Smooth muscle cell (in vitro differentiated cells): Measurements from ENCODE around the gene C2CD4C. TPM values are rescaled to one million over a fixed set of nuclear protein-coding genes. Genes with fewer than 3 reads are reported as not detected.
"Not testable (repeated sequence)": the region's sequence is repeated elsewhere in the genome, so short reads cannot be mapped to it uniquely, and the experiment has no call there.

Experiments
- DNase-seq: peaks from one replicate; lab custom pipeline; 2025; ENCODE audit not compliant: unreplicated experiment; lab: John Stamatoyannopoulos, UW
- H2AFZ ChIP-seq: fragments of 200-600 bp; sonication (generic); 2 replicates; pipeline ENCODE4 v1.6.0; 2016; ENCODE audit warnings: antibody characterized with exemption, low read depth, mild to moderate bottlenecking
- H3F3A ChIP-seq: fragments of 200-600 bp; sonication (generic); 2 replicates; pipeline ENCODE4 v1.6.0; 2017; ENCODE audit warnings: antibody characterized with exemption, low read depth
- H3K27ac ChIP-seq: fragments of 200-600 bp; sonication (generic); 2 replicates; pipeline ENCODE4 v1.5.1; 2016; ENCODE audit warnings: low read depth, mild to moderate bottlenecking
- H3K27me3 ChIP-seq: fragments of 200-600 bp; sonication (generic); 2 replicates; pipeline ENCODE4 v1.6.1; 2016; ENCODE audit warnings: low read depth, mild to moderate bottlenecking
- H3K36me3 ChIP-seq: fragments of 200-600 bp; sonication (generic); 2 replicates; pipeline ENCODE4 v1.5.1; 2016; ENCODE audit warnings: low read depth
- H3K4me1 ChIP-seq: fragments of 200-600 bp; sonication (generic); 2 replicates; pipeline ENCODE4 v1.5.1; 2016; ENCODE audit warnings: low read depth
- H3K4me2 ChIP-seq: fragments of 200-600 bp; sonication (generic); 2 replicates; pipeline ENCODE4 v1.6.0; 2016; ENCODE audit warnings: mild to moderate bottlenecking
- H3K4me3 ChIP-seq: fragments of 200-600 bp; sonication (generic); 2 replicates; pipeline ENCODE4 v1.5.1; 2016; ENCODE audit warnings: mild to moderate bottlenecking
- H3K79me2 ChIP-seq: fragments of 200-600 bp; sonication (generic); 2 replicates; pipeline ENCODE4 v1.6.0; 2016; ENCODE audit warnings: low read depth, mild to moderate bottlenecking
- H3K9ac ChIP-seq: fragments of 200-600 bp; sonication (generic); 2 replicates; pipeline ENCODE4 v1.6.0; 2016; ENCODE audit warnings: low read depth
- H3K9me3 ChIP-seq: fragments of 200-600 bp; sonication (generic); replicated peaks from 2 replicates; pipeline ENCODE4 v1.5.1; 2016; ENCODE audit warnings: low read depth
- H4K20me1 ChIP-seq: fragments of 200-600 bp; sonication (generic); 2 replicates; pipeline ENCODE4 v1.6.0; 2016; ENCODE audit warnings: low read depth
- WGBS: methylation state at CpG from one replicate; pipeline ENCODE4 v1.1.7; 2016; ENCODE audit warnings: low lambda C conversion rate; 5-methylcytosine and 5-hydroxymethylcytosine counted together
- polyA plus RNA-seq: library from polyadenylated mRNA; unstranded; fragments of >200 nt; fragmentation: Nextera tagmentation; extraction: Ambion mirVana; gene quantifications from 2 replicates; pipeline ENCODE4 v1.2.1, GENCODE V29; 2016
- total RNA-seq: library from RNA; depleted of rRNA; stranded (reverse); fragments of >200 nt; gene quantifications from 2 replicates; pipeline ENCODE4 v1.2.3, GENCODE V29; 2014
- TF ChIP-seq, protein P1 (sequence below): fragments of 200-600 bp; sonication (generic); IDR thresholded peaks from 2 replicates; pipeline ENCODE4 v1.5.1; 2017; ENCODE audit warnings: borderline replicate concordance, mild to moderate bottlenecking, antibody characterized with exemption; ENCODE audit not compliant: insufficient read depth, poor library complexity, severe bottlenecking

Gene C2CD4C
- total and polyA plus RNA-seq, 2 experiments from 2014 or later, result 0.63 to 3.7 TPM

DNA sequence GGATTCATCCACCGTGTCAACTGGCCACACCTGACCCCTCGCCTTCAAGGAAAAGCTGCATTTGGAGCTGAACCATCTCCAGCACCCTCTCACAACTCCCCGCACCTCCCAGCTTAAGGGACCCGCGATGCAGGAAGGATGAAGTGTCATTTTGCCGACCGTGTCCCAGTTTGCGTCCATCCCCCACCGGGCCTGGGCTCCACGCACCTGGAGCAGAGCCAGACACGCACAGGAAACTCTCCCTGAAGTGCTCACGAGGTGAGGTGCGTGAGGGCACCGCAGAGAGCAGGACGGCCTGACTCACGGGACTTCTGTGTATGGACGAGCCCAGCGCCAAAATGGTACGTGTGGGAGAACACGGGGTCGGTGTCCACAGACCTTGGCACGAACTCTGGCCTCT, 44.7 kb upstream of the C2CD4C start:
- H4K20me1 ChIP-seq, result peaks cover 13% of the 10 kb centered on the region
- no peak for DNase-seq
- no peak overlapping the region for H3K4me2 ChIP-seq
- H3K27ac ChIP-seq, result no peak overlapping the region
- TF ChIP-seq, protein P1, sequence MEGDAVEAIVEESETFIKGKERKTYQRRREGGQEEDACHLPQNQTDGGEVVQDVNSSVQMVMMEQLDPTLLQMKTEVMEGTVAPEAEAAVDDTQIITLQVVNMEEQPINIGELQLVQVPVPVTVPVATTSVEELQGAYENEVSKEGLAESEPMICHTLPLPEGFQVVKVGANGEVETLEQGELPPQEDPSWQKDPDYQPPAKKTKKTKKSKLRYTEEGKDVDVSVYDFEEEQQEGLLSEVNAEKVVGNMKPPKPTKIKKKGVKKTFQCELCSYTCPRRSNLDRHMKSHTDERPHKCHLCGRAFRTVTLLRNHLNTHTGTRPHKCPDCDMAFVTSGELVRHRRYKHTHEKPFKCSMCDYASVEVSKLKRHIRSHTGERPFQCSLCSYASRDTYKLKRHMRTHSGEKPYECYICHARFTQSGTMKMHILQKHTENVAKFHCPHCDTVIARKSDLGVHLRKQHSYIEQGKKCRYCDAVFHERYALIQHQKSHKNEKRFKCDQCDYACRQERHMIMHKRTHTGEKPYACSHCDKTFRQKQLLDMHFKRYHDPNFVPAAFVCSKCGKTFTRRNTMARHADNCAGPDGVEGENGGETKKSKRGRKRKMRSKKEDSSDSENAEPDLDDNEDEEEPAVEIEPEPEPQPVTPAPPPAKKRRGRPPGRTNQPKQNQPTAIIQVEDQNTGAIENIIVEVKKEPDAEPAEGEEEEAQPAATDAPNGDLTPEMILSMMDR, result no peak
- peaks cover 7% of the 10 kb centered on the region for H3K79me2 ChIP-seq
- no peak overlapping the region for H3K4me3 ChIP-seq
- H3K9ac ChIP-seq, result no peak overlapping the region
- H3K9me3 ChIP-seq, result no peaks in the 10 kb centered on the region
- H3K27me3 ChIP-seq, result no peaks in the 10 kb centered on the region
- H2AFZ ChIP-seq, result no peak overlapping the region
- 97% methylated on average over 22 of the region's 22 CpGs for WGBS
- no peaks in the 10 kb centered on the region for H3K4me1 ChIP-seq
- H3F3A ChIP-seq, result peaks cover 7% of the 10 kb centered on the region
- no peaks in the 10 kb centered on the region for H3K36me3 ChIP-seq

DNA sequence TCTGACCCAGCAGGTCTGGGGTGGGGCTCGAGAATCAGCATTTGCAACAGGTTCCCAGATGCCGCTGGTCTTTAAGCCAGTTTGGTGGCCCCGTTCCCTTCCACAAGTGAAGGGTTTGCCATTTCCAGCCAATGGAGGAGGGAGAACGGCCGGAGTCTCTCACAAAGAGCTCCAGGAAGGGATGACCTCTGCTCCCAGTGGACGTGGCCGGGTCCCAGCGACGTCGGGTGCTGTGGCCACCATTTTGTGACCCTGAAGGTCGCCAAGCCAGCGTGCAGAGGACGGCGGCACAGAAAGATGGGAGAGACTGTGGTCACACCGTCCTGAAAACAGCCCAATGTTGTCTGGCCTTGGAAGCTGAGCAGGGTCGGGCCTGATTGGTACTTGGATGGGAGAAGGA, 43.9 kb upstream of the C2CD4C start:
- no peak for DNase-seq
- WGBS, result 97% methylated on average over 16 of the region's 16 CpGs
- Histone ChIP-seq H3K4me1 (no peaks in the 10 kb centered on the region), H3K79me2 (peaks cover 7% of the 10 kb centered on the region), H3F3A (peaks cover 7% of the 10 kb centered on the region), H3K4me2 (no peak overlapping the region), H3K4me3 (no peak overlapping the region), H3K27me3 (no peaks in the 10 kb centered on the region), H4K20me1 (peaks cover 13% of the 10 kb centered on the region), H3K27ac (no peak overlapping the region), H3K9me3 (no peaks in the 10 kb centered on the region), H3K36me3 (no peaks in the 10 kb centered on the region), H2AFZ (no peak overlapping the region), H3K9ac (no peak overlapping the region)
- TF ChIP-seq, protein P1, result no peak

DNA sequence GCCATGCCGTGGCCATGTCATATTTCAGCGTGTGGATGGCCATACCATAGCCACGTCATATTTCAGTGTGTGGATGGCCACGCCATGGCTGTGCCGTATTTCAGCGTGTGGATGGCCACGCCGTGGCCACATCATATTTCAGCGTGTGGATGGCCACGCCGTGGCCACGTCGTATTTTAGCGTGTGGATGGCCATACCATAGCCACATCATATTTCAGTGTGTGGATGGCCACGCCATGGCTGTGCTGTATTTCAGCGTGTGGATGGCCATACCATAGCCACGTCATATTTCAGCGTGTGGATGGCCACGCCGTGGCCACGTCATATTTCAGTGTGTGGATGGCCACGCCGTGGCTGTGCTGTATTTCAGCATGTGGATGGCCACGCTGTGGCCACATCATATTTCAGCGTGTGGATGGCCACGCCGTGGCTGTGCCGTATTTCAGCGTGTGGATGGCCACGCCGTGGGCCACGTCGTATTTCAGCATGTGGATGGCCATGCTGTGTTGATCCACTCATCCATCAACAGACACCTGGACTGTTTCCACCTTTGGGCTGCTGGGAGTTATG, 42.0 kb upstream of the C2CD4C start:
- H3K27ac ChIP-seq, H3K4me3 ChIP-seq: not testable (repeated sequence)
- 97% methylated on average over 33 of the region's 33 CpGs for WGBS

DNA sequence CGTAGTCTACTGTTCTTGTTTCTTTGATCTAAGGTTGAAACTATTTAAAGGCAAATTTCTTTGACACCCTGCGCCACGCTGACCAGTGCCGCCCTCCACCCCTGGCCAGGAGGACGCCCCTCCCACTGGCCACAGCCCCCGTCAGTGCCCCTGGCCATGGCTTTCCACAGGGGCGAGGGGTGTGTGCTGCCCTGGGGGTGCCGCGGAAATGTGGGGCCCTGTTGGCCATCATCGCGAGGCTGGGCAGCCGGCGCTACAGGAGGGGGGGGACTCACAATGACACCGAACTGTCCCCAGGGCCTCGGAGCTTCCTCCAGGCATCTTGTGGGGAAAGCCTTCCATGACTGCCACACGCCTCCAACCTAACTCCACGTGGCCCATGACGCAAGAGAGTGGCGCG, 41.0 kb upstream of the C2CD4C start:
- no peaks in the 10 kb centered on the region for H3K79me2 ChIP-seq
- H2AFZ ChIP-seq, result no peak overlapping the region
- no peak overlapping the region for H3K9ac ChIP-seq
- H3K36me3 ChIP-seq, result no peaks in the 10 kb centered on the region
- TF ChIP-seq, protein P1, result no peak
- H3K4me1 ChIP-seq, result no peaks in the 10 kb centered on the region
- H3F3A ChIP-seq, result peaks cover 7% of the 10 kb centered on the region
- WGBS, result 97% methylated on average over 20 of the region's 20 CpGs
- no peak for DNase-seq
- no peaks in the 10 kb centered on the region for H4K20me1 ChIP-seq
- no peak overlapping the region for H3K27ac ChIP-seq
- no peak overlapping the region for H3K4me3 ChIP-seq
- no peaks in the 10 kb centered on the region for H3K9me3 ChIP-seq
- no peak overlapping the region for H3K4me2 ChIP-seq
- H3K27me3 ChIP-seq, result no peaks in the 10 kb centered on the region

More for the DNA sequence above, 42.0 kb upstream of the C2CD4C start:
- not testable (repeated sequence) for H3K27me3 ChIP-seq, H3K4me2 ChIP-seq, DNase-seq, H3K9ac ChIP-seq, H3F3A ChIP-seq, H2AFZ ChIP-seq, H4K20me1 ChIP-seq, H3K79me2 ChIP-seq, H3K36me3 ChIP-seq, H3K9me3 ChIP-seq, H3K4me1 ChIP-seq
